GM18868 (cell line): Measurements from ENCODE around the gene ZNF710.

ENCODE experiments used
- ATAC-seq: cut with Tn5 transposase; IDR thresholded peaks from one replicate; pipeline ENCODE4 v1.9.1; 2021; ENCODE audit warnings: mild to moderate bottlenecking, moderate library complexity; ENCODE audit not compliant: unreplicated experiment

The ZNF710 gene

GRCh38 chr15:89991312-89991711, 9.8 kb upstream of the ZNF710 start:
- no peak for ATAC-seq

GRCh38 chr15:89993349-89993748, 7.8 kb upstream of the ZNF710 start:
- ATAC-seq = no peak

- ATAC-seq = no peak
Measured at GRCh38 chr15:89997079-89997478, 4.0 kb upstream of the ZNF710 start.

GRCh38 chr15:89998141-89998661, 2.9 kb upstream of the ZNF710 start:
- no peak for ATAC-seq

GRCh38 chr15:89998923-89999675, 2.0 kb upstream of the ZNF710 start:
- no peak for ATAC-seq

GRCh38 chr15:89999676-90000185, 1.4 kb upstream of the ZNF710 start:
- no peak for ATAC-seq

- no peak for ATAC-seq
Measured at GRCh38 chr15:90000186-90001001, 730 bp upstream of the ZNF710 start.

GRCh38 chr15:90001683-90002427, 731 bp downstream of the ZNF710 start:
- peak; percentile 27 for ATAC-seq

- peak; percentile 26 for ATAC-seq
Measured at GRCh38 chr15:90002428-90002844, 1.3 kb downstream of the ZNF710 start.

GRCh38 chr15:90003736-90004135, 2.6 kb downstream of the ZNF710 start:
- ATAC-seq = no peak

- ATAC-seq = no peak
Measured at GRCh38 chr15:90004252-90004651, 3.1 kb downstream of the ZNF710 start.

- no peak for ATAC-seq
Measured at GRCh38 chr15:90004671-90005070, 3.5 kb downstream of the ZNF710 start.

- peak; percentile 27 for ATAC-seq
Measured at GRCh38 chr15:90006217-90007075, 5.3 kb downstream of the ZNF710 start.

GRCh38 chr15:90007076-90007460, 5.9 kb downstream of the ZNF710 start:
- no peak for ATAC-seq

- ATAC-seq = no peak
Measured at GRCh38 chr15:90008607-90009006, 7.5 kb downstream of the ZNF710 start.

GRCh38 chr15:90009301-90010022, 8.3 kb downstream of the ZNF710 start:
- ATAC-seq = no peak

GRCh38 chr15:90011705-90012104, 10.6 kb downstream of the ZNF710 start:
- no peak for ATAC-seq

- ATAC-seq = no peak
Measured at GRCh38 chr15:90013503-90013937, 12.4 kb downstream of the ZNF710 start.

- no peak for ATAC-seq
Measured at GRCh38 chr15:90015294-90015693, 14.2 kb downstream of the ZNF710 start.
